NCI-H146 treated with DMSO at 0.1 percent for 48 hours (cell line): ENCODE data around the gene VPS50.
A peak's percentile ranks its signal among the peaks of the same experiment; 100 is the strongest.
"Not testable (repeated sequence)": the region's sequence is repeated elsewhere in the genome, so short reads cannot be mapped to it uniquely, and the experiment has no call there.

ENCODE experiments used
- DNase-seq: peaks from one replicate; lab custom pipeline; 2025; ENCODE audit not compliant: unreplicated experiment; lab: John Stamatoyannopoulos, UW

VPS50 gene

GRCh38 chr7:93326291-93326690, 94.1 kb downstream of the VPS50 start:
- not testable (repeated sequence) for DNase-seq

- no peak for DNase-seq
Measured at GRCh38 chr7:93327006-93327633, 95.0 kb downstream of the VPS50 start.

GRCh38 chr7:93331706-93332105, 99.5 kb downstream of the VPS50 start:
- no peak for DNase-seq

- DNase-seq: no peak
Measured at GRCh38 chr7:93332172-93332571, 100.0 kb downstream of the VPS50 start.

- no peak for DNase-seq
Measured at GRCh38 chr7:93337052-93337451, 104.9 kb downstream of the VPS50 start.

GRCh38 chr7:93342178-93342577, 110.0 kb downstream of the VPS50 start:
- DNase-seq: not testable (repeated sequence)

GRCh38 chr7:93350338-93350737, 118.2 kb downstream of the VPS50 start:
- no peak for DNase-seq

GRCh38 chr7:93352881-93353280, 120.7 kb downstream of the VPS50 start:
- no peak for DNase-seq

GRCh38 chr7:93354815-93355214, 122.6 kb downstream of the VPS50 start:
- DNase-seq: no peak

- DNase-seq: no peak
Measured at GRCh38 chr7:93359520-93360198, 127.5 kb downstream of the VPS50 start.

- DNase-seq: no peak
Measured at GRCh38 chr7:93361853-93362252, 129.7 kb downstream of the VPS50 start.

- DNase-seq: no peak
Measured at GRCh38 chr7:93364806-93365205, 132.6 kb downstream of the VPS50 start.

GRCh38 chr7:93365341-93365740, 133.2 kb downstream of the VPS50 start:
- no peak for DNase-seq

- no peak for DNase-seq
Measured at GRCh38 chr7:93366816-93367215, 134.7 kb downstream of the VPS50 start.

- DNase-seq: no peak
Measured at GRCh38 chr7:93367254-93367653, 135.1 kb downstream of the VPS50 start.

- not testable (repeated sequence) for DNase-seq
Measured at GRCh38 chr7:93370937-93371336, 138.8 kb downstream of the VPS50 start.

GRCh38 chr7:93373537-93373936, 141.4 kb downstream of the VPS50 start:
- no peak for DNase-seq

GRCh38 chr7:93374345-93374940, 142.3 kb downstream of the VPS50 start:
- peak; percentile 52 for DNase-seq

GRCh38 chr7:93375603-93376002, 143.4 kb downstream of the VPS50 start:
- DNase-seq: no peak

GRCh38 chr7:93378131-93378760, 146.1 kb downstream of the VPS50 start:
- DNase-seq: no peak

GRCh38 chr7:93382362-93382761, 150.2 kb downstream of the VPS50 start:
- DNase-seq: no peak

- DNase-seq: no peak
Measured at GRCh38 chr7:93390660-93391059, 158.5 kb downstream of the VPS50 start.
